HepG2 (cell line): ENCODE results near the gene FAM43B. TPM values are rescaled to one million over a fixed set of nuclear protein-coding genes. Genes with fewer than 3 reads are reported as not detected.

Experiments
- AGO2 ChIP-seq: fragments of 200-400 bp; formaldehyde crosslinking; optimal IDR thresholded peaks from 2 replicates; pipeline ENCODE3; 2017; ENCODE audit warnings: mild to moderate bottlenecking, low read depth, low read length, moderate library complexity
- ARID2 ChIP-seq: sonication (generic); formaldehyde crosslinking; IDR thresholded peaks from 2 replicates; pipeline ENCODE4 v1.8.1; 2022; ENCODE audit warnings: mild to moderate bottlenecking, missing genetic modification reagents, borderline replicate concordance
- DNMT1 ChIP-seq: sonication (generic); formaldehyde crosslinking; IDR thresholded peaks from 2 replicates; pipeline ENCODE4 v1.5.1; 2020; ENCODE audit warnings: mild to moderate bottlenecking, missing genetic modification reagents
- ISX ChIP-seq: sonication (generic); formaldehyde crosslinking; conservative IDR thresholded peaks from 2 replicates; pipeline ENCODE4 v1.5.0; 2020; ENCODE audit warnings: missing genetic modification reagents
- MAFK ChIP-seq, 2 experiments: IDR thresholded peaks in 1 of 2; conservative IDR thresholded peaks in 1 of 2; 2 replicates each; pipeline ENCODE4 v1.6.1; 2011; ENCODE audit warnings: improper control_type of control experiment in 2 of 2, low read length in 2 of 2
- PHF8 ChIP-seq: sonication (generic); formaldehyde crosslinking; IDR thresholded peaks from 2 replicates; pipeline ENCODE4 v1.5.0; 2020; ENCODE audit warnings: missing genetic modification reagents
- SMYD3 ChIP-seq: sonication (generic); formaldehyde crosslinking; IDR thresholded peaks from 2 replicates; pipeline ENCODE4 v1.8.1; 2023; ENCODE audit warnings: mild to moderate bottlenecking, missing genetic modification reagents
- SNAI1 ChIP-seq: sonication (generic); formaldehyde crosslinking; IDR thresholded peaks from 2 replicates; pipeline ENCODE4 v1.5.0; 2020; ENCODE audit warnings: mild to moderate bottlenecking, missing genetic modification reagents, borderline replicate concordance
- WIZ ChIP-seq: sonication (generic); formaldehyde crosslinking; IDR thresholded peaks from 2 replicates; pipeline ENCODE4 v1.5.1; 2020; ENCODE audit warnings: mild to moderate bottlenecking, missing genetic modification reagents
- ZNF333 ChIP-seq: sonication (generic); formaldehyde crosslinking; IDR thresholded peaks from 2 replicates; pipeline ENCODE4 v1.4.0; 2020; ENCODE audit warnings: mild to moderate bottlenecking, missing genetic modification reagents, borderline replicate concordance
- ZNF350 ChIP-seq: sonication (generic); formaldehyde crosslinking; IDR thresholded peaks from 2 replicates; pipeline ENCODE4 v1.4.0; 2020; ENCODE audit warnings: mild to moderate bottlenecking, low read depth, missing genetic modification reagents, borderline replicate concordance
- ZNF790 ChIP-seq: sonication (generic); formaldehyde crosslinking; IDR thresholded peaks from 2 replicates; pipeline ENCODE4 v1.8.0; 2022; ENCODE audit warnings: missing genetic modification reagents, mild to moderate bottlenecking, borderline replicate concordance
- ZNF841 ChIP-seq: sonication (generic); formaldehyde crosslinking; IDR thresholded peaks from 2 replicates; pipeline ENCODE4 v1.8.1; 2023; ENCODE audit warnings: missing genetic modification reagents, borderline replicate concordance
- polyA plus RNA-seq, 8 experiments: library from polyadenylated mRNA; depleted of rRNA in 3 of 8; stranded (reverse) in 7 of 8; unstranded in 1 of 8; fragments of >200 nt; fragmentation: Illumina TruSeq in 4 of 8; extraction: Trizol in 4 of 8; gene quantifications; 2 replicates each; pipeline versions ENCODE4 v1.2.1 to v1.2.3, GENCODE V29; 2011 to 2016; ENCODE audit warnings: low read depth in 4 of 8, missing spikeins in 1 of 8, mixed read lengths in 1 of 8; ENCODE audit not compliant: insufficient read depth in 1 of 8
- total RNA-seq, 5 experiments: library from RNA; depleted of rRNA; stranded (reverse); fragments of >200 nt; fragmentation: Illumina TruSeq; extraction: Trizol; gene quantifications; 2 replicates each; pipeline ENCODE4 v1.2.3, GENCODE V29; 2016; ENCODE audit warnings: low read depth in 1 of 5
- TF ChIP-seq, protein P1 (sequence below): sonication (generic); formaldehyde crosslinking; IDR thresholded peaks from 2 replicates; pipeline ENCODE4 v1.8.0; 2022; ENCODE audit warnings: low read depth, missing genetic modification reagents
- TF ChIP-seq, protein P2 (sequence below): sonication (generic); formaldehyde crosslinking; IDR thresholded peaks from 2 replicates; pipeline ENCODE4 v1.8.0; 2022; ENCODE audit warnings: missing genetic modification reagents, mild to moderate bottlenecking, borderline replicate concordance
- TF ChIP-seq, protein P3 (sequence below): sonication (generic); formaldehyde crosslinking; IDR thresholded peaks from 2 replicates; pipeline ENCODE4 v1.8.0; 2022; ENCODE audit warnings: missing genetic modification reagents, mild to moderate bottlenecking, moderate library complexity, borderline replicate concordance
- TF ChIP-seq, protein P4 (sequence below), 2 experiments: sonication (generic) in 1 of 2; formaldehyde crosslinking in 1 of 2; IDR thresholded peaks; 2 replicates each; pipeline versions ENCODE4 v1.4.0 to v1.6.1; 2018 to 2020; ENCODE audit warnings: missing genetic modification reagents in 2 of 2, borderline replicate concordance in 1 of 2, low read depth in 1 of 2, mild to moderate bottlenecking in 1 of 2, missing biosample characterization in 1 of 2
- TF ChIP-seq, protein P5 (sequence below): sonication (generic); formaldehyde crosslinking; IDR thresholded peaks from 2 replicates; pipeline ENCODE4 v1.4.0; 2020; ENCODE audit warnings: mild to moderate bottlenecking, missing genetic modification reagents

Gene FAM43B
- total and polyA plus RNA-seq, 2 of the 13 experiments (the other 11 are each of a cell fraction or from before 2014, with no cell fraction given), result 0.63 to 3.7 TPM

DNA sequence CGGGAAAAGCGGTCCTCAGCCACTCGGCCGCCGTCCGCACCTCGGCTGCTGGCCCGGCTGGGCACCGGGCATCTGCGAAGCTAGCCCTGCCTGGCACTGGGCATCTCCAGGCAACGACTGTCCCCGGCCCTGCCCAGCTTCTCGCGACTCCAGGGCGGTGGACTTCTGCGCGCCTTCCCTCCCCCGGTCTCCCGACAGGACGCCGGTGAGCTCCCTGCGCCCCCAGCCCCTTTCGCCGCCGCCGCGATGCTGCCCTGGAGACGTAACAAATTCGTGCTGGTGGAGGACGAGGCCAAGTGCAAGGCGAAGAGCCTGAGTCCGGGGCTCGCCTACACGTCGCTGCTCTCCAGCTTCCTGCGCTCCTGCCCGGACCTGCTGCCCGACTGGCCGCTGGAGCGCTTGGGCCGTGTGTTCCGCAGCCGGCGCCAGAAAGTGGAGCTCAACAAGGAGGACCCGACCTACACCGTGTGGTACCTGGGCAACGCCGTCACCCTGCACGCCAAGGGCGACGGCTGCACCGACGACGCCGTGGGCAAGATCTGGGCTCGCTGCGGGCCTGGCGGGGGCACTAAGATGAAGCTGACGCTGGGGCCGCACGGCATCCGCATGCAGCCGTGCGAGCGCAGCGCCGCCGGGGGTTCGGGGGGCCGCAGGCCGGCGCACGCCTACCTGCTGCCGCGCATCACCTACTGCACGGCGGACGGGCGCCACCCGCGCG lies 514 bp downstream of the FAM43B start (continued):
- no peak for TF ChIP-seq ISX
- TF ChIP-seq, protein P1, sequence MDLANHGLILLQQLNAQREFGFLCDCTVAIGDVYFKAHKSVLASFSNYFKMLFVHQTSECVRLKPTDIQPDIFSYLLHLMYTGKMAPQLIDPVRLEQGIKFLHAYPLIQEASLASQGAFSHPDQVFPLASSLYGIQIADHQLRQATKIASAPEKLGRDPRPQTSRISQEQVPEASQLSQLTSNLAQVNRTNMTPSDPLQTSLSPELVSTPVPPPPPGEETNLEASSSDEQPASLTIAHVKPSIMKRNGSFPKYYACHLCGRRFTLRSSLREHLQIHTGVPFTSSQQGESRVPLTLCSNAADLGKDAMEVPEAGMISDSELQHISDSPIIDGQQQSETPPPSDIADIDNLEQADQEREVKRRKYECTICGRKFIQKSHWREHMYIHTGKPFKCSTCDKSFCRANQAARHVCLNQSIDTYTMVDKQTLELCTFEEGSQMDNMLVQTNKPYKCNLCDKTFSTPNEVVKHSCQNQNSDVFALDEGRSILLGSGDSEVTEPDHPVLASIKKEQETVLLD (CRISPR knock-in tag), result no peak
- 0 out of 2 replicates have a peak, but pooled peaks have one; percentile 14 for TF ChIP-seq ARID2 (CRISPR knock-in tag)
- TF ChIP-seq ZNF790 (CRISPR knock-in tag), result 0 out of 2 replicates have a peak, but pooled peaks have one; percentile 60
- TF ChIP-seq ZNF350 (CRISPR knock-in tag), result no peak
- no peak for TF ChIP-seq SMYD3 (CRISPR knock-in tag)
- TF ChIP-seq AGO2, result peak; percentile 49
- TF ChIP-seq, protein P2, sequence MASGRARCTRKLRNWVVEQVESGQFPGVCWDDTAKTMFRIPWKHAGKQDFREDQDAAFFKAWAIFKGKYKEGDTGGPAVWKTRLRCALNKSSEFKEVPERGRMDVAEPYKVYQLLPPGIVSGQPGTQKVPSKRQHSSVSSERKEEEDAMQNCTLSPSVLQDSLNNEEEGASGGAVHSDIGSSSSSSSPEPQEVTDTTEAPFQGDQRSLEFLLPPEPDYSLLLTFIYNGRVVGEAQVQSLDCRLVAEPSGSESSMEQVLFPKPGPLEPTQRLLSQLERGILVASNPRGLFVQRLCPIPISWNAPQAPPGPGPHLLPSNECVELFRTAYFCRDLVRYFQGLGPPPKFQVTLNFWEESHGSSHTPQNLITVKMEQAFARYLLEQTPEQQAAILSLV (CRISPR knock-in tag), result 0 out of 2 replicates have a peak, but pooled peaks have one; percentile 53
- TF ChIP-seq MAFK (conservative IDR thresholded peaks at IDR 0.05 in 1 of 2, IDR thresholded peaks at IDR 0.05 in 1 of 2; ENCODE audit: low read length in 2 of 2), result no peak
- peak; percentile 22; the same call in 1 of the 2 replicates for TF ChIP-seq PHF8 (CRISPR knock-in tag)
- TF ChIP-seq, protein P3, sequence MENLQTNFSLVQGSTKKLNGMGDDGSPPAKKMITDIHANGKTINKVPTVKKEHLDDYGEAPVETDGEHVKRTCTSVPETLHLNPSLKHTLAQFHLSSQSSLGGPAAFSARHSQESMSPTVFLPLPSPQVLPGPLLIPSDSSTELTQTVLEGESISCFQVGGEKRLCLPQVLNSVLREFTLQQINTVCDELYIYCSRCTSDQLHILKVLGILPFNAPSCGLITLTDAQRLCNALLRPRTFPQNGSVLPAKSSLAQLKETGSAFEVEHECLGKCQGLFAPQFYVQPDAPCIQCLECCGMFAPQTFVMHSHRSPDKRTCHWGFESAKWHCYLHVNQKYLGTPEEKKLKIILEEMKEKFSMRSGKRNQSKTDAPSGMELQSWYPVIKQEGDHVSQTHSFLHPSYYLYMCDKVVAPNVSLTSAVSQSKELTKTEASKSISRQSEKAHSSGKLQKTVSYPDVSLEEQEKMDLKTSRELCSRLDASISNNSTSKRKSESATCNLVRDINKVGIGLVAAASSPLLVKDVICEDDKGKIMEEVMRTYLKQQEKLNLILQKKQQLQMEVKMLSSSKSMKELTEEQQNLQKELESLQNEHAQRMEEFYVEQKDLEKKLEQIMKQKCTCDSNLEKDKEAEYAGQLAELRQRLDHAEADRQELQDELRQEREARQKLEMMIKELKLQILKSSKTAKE (CRISPR knock-in tag), result 0 out of 2 replicates have a peak, but pooled peaks have one; percentile 10
- peak; percentile 83; the same call in 1 of the 2 replicates for TF ChIP-seq ZNF333 (CRISPR knock-in tag)
- TF ChIP-seq, protein P4, sequence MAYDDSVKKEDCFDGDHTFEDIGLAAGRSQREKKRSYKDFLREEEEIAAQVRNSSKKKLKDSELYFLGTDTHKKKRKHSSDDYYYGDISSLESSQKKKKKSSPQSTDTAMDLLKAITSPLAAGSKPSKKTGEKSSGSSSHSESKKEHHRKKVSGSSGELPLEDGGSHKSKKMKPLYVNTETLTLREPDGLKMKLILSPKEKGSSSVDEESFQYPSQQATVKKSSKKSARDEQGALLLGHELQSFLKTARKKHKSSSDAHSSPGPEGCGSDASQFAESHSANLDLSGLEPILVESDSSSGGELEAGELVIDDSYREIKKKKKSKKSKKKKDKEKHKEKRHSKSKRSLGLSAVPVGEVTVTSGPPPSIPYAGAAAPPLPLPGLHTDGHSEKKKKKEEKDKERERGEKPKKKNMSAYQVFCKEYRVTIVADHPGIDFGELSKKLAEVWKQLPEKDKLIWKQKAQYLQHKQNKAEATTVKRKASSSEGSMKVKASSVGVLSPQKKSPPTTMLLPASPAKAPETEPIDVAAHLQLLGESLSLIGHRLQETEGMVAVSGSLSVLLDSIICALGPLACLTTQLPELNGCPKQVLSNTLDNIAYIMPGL (CRISPR knock-in tag; IDR thresholded peaks at IDR 0.05; ENCODE audit: borderline replicate concordance in 1 of 2, low read depth in 1 of 2), result no peak
- TF ChIP-seq, protein P5, sequence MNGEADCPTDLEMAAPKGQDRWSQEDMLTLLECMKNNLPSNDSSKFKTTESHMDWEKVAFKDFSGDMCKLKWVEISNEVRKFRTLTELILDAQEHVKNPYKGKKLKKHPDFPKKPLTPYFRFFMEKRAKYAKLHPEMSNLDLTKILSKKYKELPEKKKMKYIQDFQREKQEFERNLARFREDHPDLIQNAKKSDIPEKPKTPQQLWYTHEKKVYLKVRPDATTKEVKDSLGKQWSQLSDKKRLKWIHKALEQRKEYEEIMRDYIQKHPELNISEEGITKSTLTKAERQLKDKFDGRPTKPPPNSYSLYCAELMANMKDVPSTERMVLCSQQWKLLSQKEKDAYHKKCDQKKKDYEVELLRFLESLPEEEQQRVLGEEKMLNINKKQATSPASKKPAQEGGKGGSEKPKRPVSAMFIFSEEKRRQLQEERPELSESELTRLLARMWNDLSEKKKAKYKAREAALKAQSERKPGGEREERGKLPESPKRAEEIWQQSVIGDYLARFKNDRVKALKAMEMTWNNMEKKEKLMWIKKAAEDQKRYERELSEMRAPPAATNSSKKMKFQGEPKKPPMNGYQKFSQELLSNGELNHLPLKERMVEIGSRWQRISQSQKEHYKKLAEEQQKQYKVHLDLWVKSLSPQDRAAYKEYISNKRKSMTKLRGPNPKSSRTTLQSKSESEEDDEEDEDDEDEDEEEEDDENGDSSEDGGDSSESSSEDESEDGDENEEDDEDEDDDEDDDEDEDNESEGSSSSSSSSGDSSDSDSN (CRISPR knock-in tag), result peak; percentile 41; the same call in 1 of the 2 replicates
- TF ChIP-seq SNAI1 (CRISPR knock-in tag), result 0 out of 2 replicates have a peak, but pooled peaks have one; percentile 42
- TF ChIP-seq ZNF841 (CRISPR knock-in tag), result no peak; the same call in 1 of the 2 replicates
- TF ChIP-seq WIZ (CRISPR knock-in tag), result peak; percentile 64; the same call in 1 of the 2 replicates
- TF ChIP-seq DNMT1 (CRISPR knock-in tag), result peak; percentile 86
